Fibroblast of the aortic adventitia (primary cell): ENCODE results near the gene FGF14. TPM values are rescaled to one million over a fixed set of nuclear protein-coding genes. Genes with fewer than 3 reads are reported as not detected.

Experiments used
- DNase-seq: peaks from one replicate; pipeline ENCODE4 v3.0.0-alpha.2; 2010; ENCODE audit warnings: low read depth
- H3K4me3 ChIP-seq: 2 replicates; pipeline ENCODE4 v1.5.1; 2011; ENCODE audit warnings: low read depth, mild to moderate bottlenecking, control low read depth, low read length, moderate library complexity
- CTCF ChIP-seq: IDR thresholded peaks from 2 replicates; pipeline ENCODE4 v1.5.1; 2011; ENCODE audit warnings: mild to moderate bottlenecking, low read length, control low read depth, inconsistent platforms; ENCODE audit not compliant: insufficient read depth
- total RNA-seq: library from RNA; depleted of rRNA; stranded (reverse); fragments of >200 nt; gene quantifications from 2 replicates; pipeline ENCODE4 v1.2.3, GENCODE V29; 2012; ENCODE audit warnings: low replicate concordance

The FGF14 gene
- total RNA-seq, 1 donor = 1.4 TPM

DNA sequence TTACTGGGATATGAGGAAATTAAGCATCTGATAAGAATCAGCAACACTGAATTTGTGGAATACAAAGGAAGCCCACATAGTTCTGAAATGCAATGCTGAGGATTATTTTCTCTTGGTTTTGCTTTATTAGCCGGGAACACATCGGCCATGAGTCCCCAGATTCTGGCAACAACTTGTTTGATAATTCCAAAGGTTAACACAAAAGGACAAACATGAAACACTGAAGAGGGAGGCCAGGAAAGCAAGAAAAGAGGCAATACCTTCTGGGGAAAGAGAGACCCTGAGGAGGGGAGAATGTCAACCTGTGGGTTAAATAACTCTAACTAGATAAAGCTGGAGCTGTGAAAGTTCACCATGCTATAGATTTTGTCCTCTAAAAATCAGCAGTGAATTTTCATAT, 663.5 kb downstream of the FGF14 start:
- DNase-seq = no peak
- no peak for TF ChIP-seq CTCF
- H3K4me3 ChIP-seq = no peak overlapping the region

GRCh38 chr13:101736566-101736965, 665.3 kb downstream of the FGF14 start:
- TF ChIP-seq CTCF = no peak
- no peak for DNase-seq
- no peak overlapping the region for H3K4me3 ChIP-seq

DNA sequence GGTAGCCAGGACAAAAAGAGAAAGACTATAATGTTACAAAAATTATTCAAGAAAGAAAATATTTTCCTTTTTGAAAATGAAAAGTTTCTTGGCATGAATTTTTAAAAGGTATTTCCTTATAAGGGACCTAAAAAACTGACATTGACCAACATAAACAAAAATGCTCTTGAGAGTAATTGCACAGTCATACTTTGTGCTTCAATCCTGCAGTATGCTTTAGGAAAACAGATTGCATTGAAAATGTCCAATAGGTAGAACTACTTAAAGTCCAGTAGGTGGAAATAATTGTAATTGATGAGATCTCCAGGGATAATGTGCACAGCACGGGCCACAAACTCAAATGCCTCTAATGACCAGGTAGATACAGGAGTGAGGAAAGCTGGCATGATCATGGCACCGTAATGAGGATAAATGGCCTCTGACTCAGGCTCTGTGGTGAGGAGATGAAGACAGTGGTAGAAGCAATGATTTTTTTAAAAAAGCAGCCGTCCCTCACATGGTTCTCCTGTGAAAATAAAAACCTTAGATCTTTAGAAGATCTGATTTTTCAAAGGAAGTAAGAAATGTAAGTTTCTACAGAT, 671.3 kb downstream of the FGF14 start:
- TF ChIP-seq CTCF = no peak
- no peak for DNase-seq
- no peak overlapping the region for H3K4me3 ChIP-seq

- H3K4me3 ChIP-seq = no peak overlapping the region
- no peak for TF ChIP-seq CTCF
- no peak for DNase-seq
Observed at GRCh38 chr13:101728615-101729014, 673.2 kb downstream of the FGF14 start.

GRCh38 chr13:101728021-101728420, 673.8 kb downstream of the FGF14 start:
- no peak for DNase-seq
- no peak overlapping the region for H3K4me3 ChIP-seq
- TF ChIP-seq CTCF = no peak

DNA sequence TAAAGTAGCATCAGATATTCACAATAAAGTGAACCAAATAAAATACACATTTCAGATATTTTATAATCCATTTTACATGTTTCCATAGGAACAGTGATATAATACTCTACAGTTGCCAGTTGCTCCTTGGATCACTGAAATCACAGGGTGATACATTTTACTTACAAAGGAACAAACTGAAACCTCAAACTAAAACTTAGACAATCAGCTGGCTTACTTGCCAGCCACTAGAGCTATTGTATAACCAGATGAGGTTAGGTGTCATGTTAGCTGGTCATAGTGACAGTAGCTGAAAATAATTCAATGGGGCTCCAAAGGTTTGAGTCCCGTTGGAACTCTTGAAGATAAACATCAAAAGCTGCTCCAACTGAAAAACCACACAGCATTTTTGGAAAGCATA, 674.7 kb downstream of the FGF14 start:
- no peak for TF ChIP-seq CTCF
- no peak for DNase-seq

GRCh38 chr13:101726681-101727080, 675.2 kb downstream of the FGF14 start:
- DNase-seq = no peak
- H3K4me3 ChIP-seq = no peak overlapping the region
- no peak for TF ChIP-seq CTCF

More for the DNA sequence above, 674.7 kb downstream of the FGF14 start:
- no peak overlapping the region for H3K4me3 ChIP-seq
